ENCODE measurements around the gene PHF12. TPM values are rescaled to one million over a fixed set of nuclear protein-coding genes. Genes with fewer than 3 reads are reported as not detected.
A peak's percentile ranks its signal among the peaks of the same experiment; 100 is the strongest.

Gene PHF12
- total and polyA plus RNA-seq, 2 of the 13 experiments (the other 11 are each of a cell fraction or from before 2014, with no cell fraction given): 9.8 to 17.1 TPM

GRCh38 chr17:28896884-28897768 is 54.2 kb downstream of the PHF12 start, which contains the start of gene FLOT2 (continued):
- TF ChIP-seq ZBTB40 (IDR thresholded peaks at IDR 0.05) (no peak), ZBTB40 (CRISPR knock-in tag; IDR thresholded peaks at IDR 0.05) (peak; percentile 56; the same call in 1 of the 2 replicates), ZNF720 (CRISPR knock-in tag; IDR thresholded peaks at IDR 0.05) (no peak), PAXIP1 (CRISPR knock-in tag; conservative IDR thresholded peaks at IDR 0.05) (peak; percentile 24; the same call in 1 of the 2 replicates), LCORL (IDR thresholded peaks at IDR 0.05) (no peak), LCORL (CRISPR knock-in tag; IDR thresholded peaks at IDR 0.05) (peak; percentile 66), CENPT (CRISPR knock-in tag; IDR thresholded peaks at IDR 0.05; ENCODE audit: low read depth) (no peak), POGZ (CRISPR knock-in tag; IDR thresholded peaks at IDR 0.05) (no peak), GATAD1 (CRISPR knock-in tag; IDR thresholded peaks at IDR 0.05) (0 out of 2 replicates have a peak, but pooled peaks have one; percentile 21), ZNF350 (CRISPR knock-in tag; IDR thresholded peaks at IDR 0.05; ENCODE audit: borderline replicate concordance, low read depth) (peak; percentile 43; the same call in 1 of the 2 replicates), NAIF1 (CRISPR knock-in tag; IDR thresholded peaks at IDR 0.05; ENCODE audit: borderline replicate concordance) (no peak), ZBTB10 (CRISPR knock-in tag; IDR thresholded peaks at IDR 0.05; ENCODE audit: borderline replicate concordance) (peak; percentile 40; the same call in 1 of the 2 replicates), IRF2 (CRISPR knock-in tag; IDR thresholded peaks at IDR 0.05) (no peak), KDM6A (CRISPR knock-in tag; IDR thresholded peaks at IDR 0.05; ENCODE audit: low read depth) (no peak)
